NCI-H2227 (cell line): ENCODE data around the gene CTXN1.
"Not testable (repeated sequence)": the region's sequence is repeated elsewhere in the genome, so short reads cannot be mapped to it uniquely, and the experiment has no call there.

Experiments used
- DNase-seq: peaks from one replicate; lab custom pipeline; 2025; ENCODE audit not compliant: unreplicated experiment; lab: John Stamatoyannopoulos, UW

Gene CTXN1

DNA sequence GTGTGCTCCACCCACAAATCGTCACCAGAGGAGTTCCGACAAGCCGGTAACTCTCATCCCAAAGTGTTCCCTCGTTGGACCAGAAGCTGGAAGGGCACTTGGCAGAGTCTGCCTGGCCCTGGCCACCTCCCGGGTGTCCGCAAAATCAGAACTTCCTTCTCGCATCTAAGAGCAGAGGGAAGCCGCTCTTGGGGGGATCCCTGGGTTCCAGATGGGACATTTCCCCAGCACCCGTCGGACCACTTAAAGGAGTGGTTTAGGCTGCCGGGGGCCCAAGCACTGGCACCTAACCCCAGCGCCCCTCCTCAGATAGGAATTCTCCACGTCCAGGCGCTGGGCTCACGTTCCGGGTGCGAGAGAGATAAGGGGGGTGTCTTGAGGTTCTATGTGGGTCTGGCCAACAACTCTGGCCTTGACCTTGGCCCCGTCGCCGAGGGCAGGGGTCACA, 23.1 kb downstream of the CTXN1 start:
- no peak for DNase-seq

DNA sequence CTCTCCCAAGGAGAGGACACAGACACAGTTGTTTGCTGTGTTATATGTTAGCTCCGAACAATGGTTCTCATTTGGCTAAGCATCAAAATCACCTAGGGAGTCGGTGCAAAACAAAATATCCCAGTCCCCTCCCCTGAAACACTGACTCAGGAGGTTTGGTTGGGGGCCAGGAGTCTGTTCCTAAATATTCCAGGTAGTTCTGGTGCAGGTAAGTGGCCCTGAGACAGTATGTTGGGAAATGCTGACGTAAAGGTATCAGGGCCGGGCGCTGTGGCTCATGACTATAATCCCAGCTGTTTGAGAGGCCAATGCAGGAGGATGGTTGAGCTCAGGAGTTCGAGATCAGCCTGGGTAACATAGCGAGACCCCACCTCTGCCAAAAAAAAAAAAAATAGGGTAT, 24.6 kb downstream of the CTXN1 start:
- no peak for DNase-seq

DNA sequence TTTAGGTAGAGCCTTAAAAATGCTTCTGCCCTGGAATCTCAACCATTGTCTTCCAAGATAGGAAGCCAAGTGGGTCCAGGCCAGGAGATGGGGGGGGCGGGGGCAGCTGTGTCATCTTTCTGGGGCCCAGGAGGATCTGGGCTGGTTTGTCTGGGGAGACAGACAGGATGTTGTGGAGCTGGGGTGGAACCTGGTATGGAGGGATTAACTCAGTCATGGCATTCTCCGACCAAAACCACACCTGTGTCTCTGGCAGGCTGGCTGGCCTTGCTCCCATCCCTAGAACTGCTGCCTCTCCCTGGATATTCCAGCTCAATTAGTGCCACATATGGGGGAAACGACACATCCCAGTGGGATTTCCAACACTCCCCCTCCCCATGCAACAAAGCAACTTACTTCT, 25.0 kb downstream of the CTXN1 start:
- DNase-seq, result no peak

DNA sequence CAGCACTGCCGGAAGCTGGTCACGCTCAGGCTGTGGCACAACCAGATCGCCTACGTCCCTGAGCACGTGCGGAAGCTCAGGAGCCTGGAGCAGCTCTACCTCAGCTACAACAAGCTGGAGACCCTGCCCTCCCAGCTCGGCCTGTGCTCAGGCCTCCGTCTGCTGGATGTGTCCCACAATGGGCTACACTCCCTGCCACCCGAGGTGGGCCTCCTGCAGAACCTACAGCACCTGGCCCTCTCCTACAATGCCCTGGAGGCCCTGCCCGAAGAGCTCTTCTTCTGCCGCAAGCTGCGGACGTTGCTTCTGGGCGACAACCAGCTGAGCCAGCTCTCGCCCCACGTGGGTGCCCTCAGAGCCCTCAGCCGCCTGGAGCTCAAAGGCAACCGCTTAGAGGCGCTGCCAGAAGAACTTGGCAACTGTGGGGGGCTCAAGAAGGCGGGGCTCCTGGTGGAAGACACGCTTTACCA, 25.5 kb downstream of the CTXN1 start:
- no peak for DNase-seq

DNA sequence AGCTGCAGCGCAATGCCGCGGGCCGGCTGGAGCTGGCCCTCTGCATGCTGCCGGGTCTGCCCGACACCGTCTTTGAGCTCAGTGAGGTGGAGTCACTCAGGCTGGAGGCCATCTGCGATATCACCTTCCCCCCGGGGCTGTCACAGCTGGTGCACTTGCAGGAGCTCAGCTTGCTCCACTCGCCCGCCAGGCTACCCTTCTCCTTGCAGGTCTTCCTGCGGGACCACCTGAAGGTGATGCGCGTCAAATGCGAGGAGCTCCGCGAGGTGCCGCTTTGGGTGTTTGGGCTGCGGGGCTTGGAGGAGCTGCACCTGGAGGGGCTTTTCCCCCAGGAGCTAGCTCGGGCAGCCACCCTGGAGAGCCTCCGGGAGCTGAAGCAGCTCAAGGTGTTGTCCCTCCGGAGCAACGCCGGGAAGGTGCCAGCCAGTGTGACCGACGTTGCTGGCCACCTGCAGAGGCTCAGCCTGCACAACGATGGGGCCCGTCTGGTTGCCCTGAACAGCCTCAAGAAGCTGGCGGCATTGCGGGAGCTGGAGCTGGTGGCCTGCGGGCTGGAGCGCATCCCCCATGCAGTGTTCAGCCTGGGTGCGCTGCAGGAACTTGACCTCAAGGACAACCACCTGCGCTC, 26.1 kb downstream of the CTXN1 start:
- DNase-seq, result no peak

DNA sequence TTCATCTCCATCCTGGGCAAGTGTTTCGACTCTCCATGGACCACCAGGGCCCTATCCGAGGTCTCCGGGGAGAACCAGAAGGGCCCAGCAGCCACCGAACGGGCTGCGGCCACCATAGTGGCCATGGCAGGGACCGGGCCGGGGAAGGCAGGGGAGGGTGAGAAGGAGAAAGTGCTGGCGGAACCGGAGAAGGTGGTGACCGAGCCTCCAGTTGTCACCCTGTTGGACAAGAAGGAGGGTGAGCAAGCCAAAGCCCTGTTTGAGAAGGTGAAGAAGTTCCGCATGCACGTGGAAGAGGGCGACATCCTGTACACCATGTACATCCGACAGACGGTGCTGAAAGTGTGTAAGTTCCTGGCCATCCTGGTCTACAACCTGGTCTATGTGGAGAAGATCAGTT, 27.0 kb downstream of the CTXN1 start:
- no peak for DNase-seq

DNA sequence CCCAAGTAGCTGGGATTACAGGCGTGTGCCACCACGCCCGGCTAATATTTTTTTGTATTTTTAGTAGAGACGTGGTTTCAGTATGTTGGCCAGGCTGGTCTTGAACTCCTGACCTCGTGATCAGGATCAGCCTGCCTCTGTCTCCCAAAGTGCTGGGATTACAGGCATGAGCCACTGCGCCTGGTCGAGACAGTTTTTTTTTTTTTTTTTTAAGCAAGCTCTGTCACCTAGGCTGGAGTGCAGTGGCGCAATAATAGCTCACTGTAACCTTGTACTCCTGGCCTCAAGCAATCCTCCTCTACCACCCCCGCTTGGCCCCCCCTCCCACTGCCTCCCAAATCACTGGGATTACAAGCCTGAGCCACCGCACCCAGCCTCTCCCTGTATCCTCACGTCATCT, 28.6 kb downstream of the CTXN1 start:
- no peak for DNase-seq

DNA sequence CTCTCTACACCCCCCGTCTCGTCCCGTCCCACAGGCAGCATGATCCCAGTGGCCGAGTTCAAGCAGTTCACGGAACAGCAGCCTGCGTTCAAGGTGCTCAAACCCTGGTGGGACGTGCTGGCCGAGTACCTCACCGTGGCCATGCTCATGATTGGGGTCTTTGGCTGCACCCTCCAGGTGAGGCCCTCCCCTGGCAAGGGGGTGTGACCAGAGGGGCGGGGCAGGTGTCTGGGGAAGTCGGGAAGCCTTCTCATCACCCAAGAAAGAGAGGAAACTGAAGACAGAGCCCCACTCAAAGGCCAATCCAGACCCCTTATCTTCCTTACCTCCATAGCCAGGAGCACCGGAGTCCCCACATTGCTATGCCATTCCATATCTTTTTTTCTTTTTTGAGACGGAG, 30.4 kb downstream of the CTXN1 start:
- no peak for DNase-seq

DNA sequence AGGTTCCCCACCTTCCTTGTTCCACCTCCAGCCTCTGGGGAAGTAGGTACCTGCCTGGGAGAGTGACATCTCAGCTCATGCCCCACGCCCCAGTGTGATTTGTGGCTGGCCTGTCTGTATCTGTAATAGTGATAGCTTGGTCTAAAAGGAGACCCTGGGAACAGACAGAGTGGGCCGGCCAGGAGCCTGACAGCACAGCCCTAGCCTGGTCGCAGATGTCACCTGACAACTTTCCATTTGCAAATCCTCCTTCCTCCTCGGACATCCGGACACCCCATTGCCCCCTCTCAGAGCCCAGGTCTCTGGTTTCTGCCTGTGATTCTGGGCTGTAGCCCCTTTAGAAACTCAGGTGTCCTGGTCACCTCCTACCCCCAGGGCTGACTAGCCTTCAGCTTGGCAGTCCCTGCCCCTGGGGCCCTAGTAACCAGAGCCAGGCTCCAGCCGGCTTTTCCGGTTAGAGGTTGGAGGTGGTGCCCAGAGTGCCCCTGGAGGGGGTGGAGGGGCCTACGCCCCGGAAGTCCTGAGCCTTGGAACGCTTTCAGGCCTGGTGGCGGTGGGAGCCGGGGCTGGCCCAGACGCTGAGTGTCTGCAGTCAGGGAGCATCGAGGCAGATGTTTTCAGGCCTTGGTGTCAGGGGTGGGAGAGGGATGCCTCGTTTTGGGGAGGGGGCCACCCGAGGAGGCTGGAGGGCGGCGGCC, 31.2 kb downstream of the CTXN1 start:
- no peak for DNase-seq

DNA sequence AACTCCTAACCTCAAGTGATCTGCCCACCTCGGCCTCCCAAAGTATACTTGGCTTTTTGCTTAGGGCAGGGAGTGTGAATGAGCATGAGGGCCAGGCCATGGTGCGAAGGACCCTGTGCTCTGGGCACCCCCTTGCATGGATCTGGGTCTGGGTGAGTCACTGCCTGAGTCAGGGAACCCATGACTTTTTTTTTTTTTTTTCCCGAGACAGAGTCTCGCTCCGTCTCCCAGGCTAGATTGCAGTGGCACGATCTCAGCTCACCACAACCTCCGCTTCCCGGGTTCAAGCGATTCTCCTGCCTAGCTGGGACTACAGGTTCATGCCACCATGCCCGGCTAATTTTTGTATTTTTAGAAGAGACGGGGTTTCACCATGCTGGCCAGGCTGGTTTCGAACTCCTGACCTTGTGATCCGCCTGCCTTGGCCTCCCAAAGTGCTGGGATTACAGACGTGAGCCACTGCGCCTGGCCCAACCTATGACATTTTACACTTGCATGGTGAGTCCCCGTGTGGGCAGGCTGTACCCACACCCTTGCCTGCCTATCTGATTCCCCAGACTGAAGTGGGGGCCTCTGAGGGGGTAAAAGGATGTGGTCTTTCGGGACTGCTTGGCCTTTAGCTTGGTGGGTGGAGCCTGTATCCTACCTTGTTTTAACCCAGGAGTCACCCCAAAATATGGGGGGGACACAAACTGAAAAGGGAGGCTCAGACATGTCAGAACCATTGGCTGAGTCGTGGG, 32.4 kb downstream of the CTXN1 start:
- DNase-seq, result not testable (repeated sequence)

DNA sequence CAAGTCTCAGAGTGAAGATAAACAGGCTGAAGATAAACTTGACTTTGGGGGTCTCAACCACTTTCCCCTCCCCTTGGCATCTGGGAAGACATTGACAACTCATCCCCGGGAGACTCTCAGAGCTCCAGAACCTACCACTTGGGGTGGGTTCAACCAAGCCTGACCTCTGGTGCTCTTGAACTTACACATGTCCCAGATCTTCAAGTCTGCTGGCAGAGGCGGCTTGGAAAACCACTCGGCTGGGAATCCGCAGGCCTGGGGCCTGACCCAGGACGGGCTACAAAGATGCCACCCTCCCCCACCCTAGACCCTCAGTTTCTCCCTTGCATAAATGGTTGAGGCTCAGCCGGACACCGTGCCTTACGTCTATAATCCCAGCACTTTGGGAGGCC, 37.1 kb downstream of the CTXN1 start:
- DNase-seq, result no peak

DNA sequence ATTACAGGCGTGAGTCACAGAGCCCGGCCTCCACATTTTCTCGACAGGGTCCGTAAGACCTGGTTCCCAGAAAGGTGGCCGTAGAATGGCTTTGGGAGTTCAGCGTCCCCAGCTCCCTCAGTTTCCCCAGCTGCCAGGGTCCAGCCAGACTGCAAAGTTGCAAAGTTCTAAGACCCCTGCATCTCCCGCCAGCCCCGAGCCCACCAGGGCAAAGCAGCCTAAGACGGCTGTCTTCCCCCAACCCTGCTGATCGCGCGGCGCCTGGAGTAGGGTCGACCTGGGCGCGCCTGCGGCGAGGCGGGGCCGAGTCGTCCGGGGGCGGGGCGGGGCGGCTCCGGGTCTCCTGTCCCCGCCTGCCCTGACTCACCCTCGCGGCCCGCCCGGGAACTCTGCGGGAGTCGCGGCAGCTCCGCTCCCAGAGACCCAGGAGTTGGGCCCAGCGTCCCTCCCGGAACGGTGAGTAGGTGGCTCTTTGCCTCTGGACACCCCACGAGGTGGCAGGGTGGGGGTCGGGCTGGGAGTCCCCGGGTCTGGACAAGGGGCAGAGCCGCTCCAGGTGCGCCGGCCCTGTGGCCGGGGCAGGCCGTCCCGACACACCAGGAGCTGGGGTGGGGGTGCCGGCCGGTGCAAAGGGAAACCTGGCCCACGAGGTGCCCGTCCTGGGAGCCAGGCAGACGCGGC, 37.6 kb downstream of the CTXN1 start, which contains the start of gene LRRC8E:
Gene LRRC8E (plus strand): TSS at position 366 of the 681 bp plus-strand sequence. CDS start 7,094 bp downstream, outside the sequence.
- DNase-seq, result no peak

DNA sequence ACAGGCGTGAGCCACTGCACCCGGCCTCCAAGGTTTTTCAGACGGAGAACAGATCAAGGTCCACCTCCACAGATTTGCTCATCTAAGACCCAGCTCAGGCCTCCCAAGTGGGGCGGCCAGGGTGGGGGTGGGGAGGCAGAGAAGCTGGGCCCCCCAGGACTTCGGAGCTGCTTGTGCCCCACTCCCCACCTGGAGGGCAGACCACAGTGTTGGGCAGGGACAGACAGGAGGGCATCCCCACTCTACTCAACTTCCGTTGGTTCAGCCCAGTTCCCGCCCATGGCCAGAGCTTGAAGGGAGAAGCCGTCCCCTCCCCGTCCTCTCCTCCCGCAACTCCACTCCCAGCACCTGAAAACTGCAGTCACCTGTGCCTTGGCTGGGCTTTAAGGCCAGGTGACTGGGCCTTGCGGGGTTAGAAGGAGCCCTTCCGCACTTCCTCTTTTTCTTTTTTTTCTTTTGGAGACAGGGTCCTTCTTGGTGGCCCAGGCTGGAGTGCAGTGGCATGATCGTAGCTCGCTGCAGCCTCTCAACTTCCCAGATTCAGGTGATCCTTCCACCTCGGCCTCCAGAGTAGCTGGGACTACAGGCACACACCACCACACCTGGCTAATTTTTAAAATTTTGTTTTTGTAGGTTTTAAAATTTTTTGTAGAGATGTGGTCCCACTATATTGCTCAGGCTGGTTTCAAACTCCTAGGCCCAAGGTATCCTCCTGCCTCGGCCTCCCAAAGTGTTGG, 38.4 kb downstream of the CTXN1 start:
- no peak for DNase-seq

DNA sequence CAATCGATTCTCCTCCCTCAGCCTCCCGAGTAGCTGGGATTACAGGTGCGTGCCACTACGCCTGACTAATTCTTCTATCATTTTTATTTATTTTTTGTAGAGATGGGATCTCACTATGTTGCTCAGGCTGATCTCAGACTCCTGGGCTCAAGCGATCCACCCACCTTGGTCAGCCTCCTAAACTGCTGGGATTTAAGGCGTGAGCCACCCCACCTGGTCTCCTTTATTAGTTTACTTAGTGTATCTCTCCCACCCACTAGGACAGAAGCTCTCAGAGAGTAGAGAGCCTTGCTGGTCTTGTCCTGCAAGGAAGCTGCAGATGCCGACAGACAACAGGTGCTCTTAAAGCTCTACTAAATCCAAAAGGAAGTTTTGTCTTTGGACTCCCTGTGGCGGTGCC, 40.1 kb downstream of the CTXN1 start:
- no peak for DNase-seq

DNA sequence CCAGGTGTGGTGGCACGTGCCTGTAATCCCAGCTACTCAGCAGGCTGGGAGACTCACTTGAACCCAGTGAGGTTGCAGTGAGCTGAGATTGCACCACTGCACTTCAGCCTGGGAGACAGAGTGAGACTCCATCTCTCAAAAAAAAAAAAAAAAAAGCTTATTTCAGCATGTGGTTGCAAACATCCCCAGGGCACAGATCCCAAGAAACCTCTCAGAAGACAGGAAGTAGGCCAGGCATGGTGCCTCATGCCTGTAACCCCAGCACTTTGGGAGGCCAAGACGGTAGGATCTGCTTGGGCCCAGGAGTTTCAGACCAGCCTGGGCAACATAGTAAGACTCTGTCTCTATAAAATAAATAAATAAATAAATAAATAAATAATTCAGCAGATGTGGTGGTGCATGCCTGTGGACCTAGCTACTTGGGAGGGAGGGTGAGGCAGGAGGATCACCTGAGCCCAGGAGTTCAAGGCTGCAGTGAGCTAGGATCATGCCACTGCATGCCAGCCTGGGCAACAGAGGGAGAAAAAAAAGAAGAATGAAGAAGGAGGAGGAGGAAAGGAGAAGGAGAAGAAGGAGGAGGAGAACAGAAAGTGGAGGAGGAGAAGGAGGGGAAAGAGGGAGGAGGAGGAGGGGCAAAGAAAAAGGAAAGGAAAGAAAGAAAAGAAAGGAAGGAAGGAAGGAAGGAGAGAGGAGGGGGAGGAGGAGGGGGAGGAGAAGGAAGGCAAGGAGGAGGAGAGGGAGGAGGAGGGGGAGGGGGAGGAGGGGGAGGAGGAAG, 42.0 kb downstream of the CTXN1 start:
- no peak for DNase-seq

DNA sequence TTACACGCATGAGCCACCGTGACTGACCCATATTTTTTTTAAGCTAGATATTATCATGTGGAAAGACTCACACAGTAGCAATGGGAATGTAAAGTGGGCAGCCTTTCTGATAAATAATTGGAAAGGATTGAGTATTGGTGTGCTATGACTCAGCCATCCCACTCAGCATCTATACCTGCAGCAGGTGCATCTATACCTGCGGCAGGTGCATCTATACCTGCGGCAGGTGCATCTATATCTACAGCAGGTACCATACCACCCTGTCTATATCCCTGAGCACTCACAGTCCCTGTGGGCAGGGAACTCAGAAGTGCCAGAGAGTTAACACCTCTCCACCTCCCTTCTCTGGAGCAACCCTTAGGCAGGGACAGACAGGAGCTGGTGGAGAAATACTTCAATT, 42.8 kb downstream of the CTXN1 start:
- DNase-seq, result no peak

DNA sequence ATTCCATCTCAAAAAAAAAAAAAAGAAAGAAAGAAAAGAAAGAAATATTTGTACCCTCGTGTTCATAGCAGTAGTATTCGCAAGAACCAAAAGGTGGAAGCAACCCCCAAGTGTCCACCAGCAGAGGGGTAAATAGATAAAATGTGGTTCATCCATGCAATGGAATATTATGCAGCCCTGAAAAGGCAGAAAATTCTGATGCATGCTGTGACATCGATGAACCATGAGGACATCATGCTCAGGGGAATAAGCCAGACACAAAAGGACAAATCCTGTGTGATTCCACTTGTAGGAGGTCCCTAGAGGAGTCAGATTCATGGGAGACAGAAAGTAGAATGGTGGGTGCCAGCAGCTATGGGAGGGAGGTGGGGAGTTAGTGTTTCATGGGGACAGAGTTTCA, 44.0 kb downstream of the CTXN1 start:
- DNase-seq, result no peak

DNA sequence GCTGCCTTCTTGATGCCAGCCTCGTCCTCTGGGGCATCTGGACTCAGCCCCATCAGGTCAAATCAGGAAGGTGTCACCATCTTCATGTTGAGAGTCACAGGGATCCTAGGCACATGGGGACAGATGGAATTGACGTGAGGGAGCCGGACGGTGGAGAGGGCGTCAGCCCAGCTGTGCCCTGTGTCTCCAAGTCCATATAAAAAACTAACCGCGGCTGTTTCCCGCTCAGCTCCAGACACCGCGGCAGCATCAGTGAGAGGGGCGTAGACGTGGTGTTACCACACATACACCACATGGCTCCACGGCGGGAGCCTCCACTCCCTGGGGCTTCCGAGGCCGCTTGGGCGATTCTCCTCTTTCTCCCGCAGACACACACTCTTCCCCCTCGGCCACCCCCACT, 46.1 kb downstream of the CTXN1 start:
- DNase-seq, result no peak

DNA sequence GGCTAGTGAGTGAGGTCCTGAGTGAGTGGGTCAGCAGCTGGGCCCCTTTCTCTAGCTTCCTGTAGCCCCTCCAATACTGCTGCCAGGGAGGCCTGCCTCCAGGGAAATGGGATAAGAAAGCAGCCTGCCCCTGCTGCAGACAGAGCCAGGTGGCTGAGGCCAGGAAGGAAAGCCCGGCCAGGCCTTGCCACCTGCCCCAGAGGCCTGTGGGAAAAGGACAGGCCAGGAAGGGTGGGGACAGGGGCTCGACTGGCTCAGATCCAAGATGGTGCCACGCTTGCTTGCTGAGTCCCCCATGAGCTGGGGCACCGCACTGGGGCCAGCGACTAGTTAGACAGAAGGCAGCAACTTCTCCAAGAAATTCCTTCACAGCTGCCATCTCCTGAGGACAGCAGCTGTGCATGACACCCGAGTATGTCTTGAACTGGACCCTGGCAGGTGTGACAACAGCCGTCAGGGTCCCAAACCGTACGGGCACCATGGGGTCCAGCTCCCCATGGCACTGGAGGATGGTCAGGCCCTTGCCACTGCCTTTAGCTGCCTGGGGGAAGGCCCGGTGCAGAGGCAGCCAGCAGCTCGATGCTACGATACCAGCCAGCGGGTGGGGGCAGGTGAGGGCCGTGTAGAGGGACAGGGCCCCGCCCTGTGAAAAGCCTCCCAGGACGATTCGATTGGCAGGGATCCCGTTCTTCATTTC, 46.7 kb downstream of the CTXN1 start:
- DNase-seq, result no peak
